ENCODE measurements around the gene TSNAXIP1.

DNA sequence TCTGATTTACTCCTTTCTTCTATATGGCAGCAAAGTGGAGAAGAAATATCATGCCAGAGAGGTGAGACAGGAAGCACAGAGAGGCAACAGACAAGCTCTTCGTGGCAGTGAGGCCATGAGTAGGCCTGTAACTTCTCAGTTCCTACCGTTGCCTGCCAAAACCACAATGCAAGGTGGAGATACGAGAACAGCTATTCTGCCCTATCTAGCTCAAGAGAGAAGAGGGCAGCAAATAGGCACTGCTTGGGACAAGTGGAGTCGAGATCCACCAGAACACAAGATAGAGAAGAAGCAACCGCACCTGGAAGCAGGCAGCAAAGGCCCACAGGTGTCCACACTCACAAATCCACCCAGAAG, 25.1 kb upstream of the TSNAXIP1 start:
- TF ChIP-seq CTCF (IDR thresholded peaks at IDR 0.05) (no peak), POLR2A (IDR thresholded peaks at IDR 0.05) (no peak), POLR2AphosphoS5 (IDR thresholded peaks at IDR 0.05) (no peak)
